Activated naive CD8-positive, alpha-beta T cell treated with anti-CD3 and anti-CD28 coated beads, Interleukin-2, amount 50 U/mL, for 24 hours (primary cell): ENCODE results near the gene NF1.
"Not testable (repeated sequence)": the region's sequence is repeated elsewhere in the genome, so short reads cannot be mapped to it uniquely, and the experiment has no call there.

Experiments used
- ATAC-seq: fragments of 150-1000 bp; cut with Tn5 transposase; one replicate; pipeline ENCODE4 v1.10.0; 2021
- DNase-seq: peaks from one replicate; pipeline ENCODE4 v3.0.0; 2021
- H3K27ac Mint-ChIP-seq: one replicate; pipeline ENCODE4 v1.8.0; 2021; ENCODE audit warnings: mild to moderate bottlenecking, mixed read lengths
- H3K27me3 Mint-ChIP-seq: one replicate; pipeline ENCODE4 v1.8.0; 2021; ENCODE audit warnings: mixed read lengths
- H3K36me3 Mint-ChIP-seq: one replicate; pipeline ENCODE4 v1.8.0; 2021; ENCODE audit warnings: low read depth, mixed read lengths
- H3K4me1 Mint-ChIP-seq: one replicate; pipeline ENCODE4 v1.8.0; 2021; ENCODE audit warnings: mixed read lengths
- H3K4me3 Mint-ChIP-seq: one replicate; pipeline ENCODE4 v1.8.0; 2021; ENCODE audit warnings: mild to moderate bottlenecking, moderate library complexity, mixed read lengths
- H3K9me3 Mint-ChIP-seq: one replicate; pipeline ENCODE4 v1.8.0; 2021; ENCODE audit warnings: mixed read lengths

NF1 gene

GRCh38 chr17:31260151-31260550, 165.4 kb downstream of the NF1 start:
- Mint-ChIP-seq H3K9me3 (no peaks in the 10 kb centered on the region), H3K36me3 (peaks cover 5% of the 10 kb centered on the region), H3K27ac (no peak overlapping the region), H3K4me1 (peaks cover 3% of the 10 kb centered on the region), H3K4me3 (no peak overlapping the region), H3K27me3 (no peaks in the 10 kb centered on the region)
- DNase-seq (no peak), ATAC-seq (no peak)

GRCh38 chr17:31261601-31262000, 166.8 kb downstream of the NF1 start:
- Mint-ChIP-seq H3K4me1 (peaks cover 6% of the 10 kb centered on the region), H3K27me3 (no peaks in the 10 kb centered on the region), H3K27ac (no peak overlapping the region), H3K9me3 (no peaks in the 10 kb centered on the region), H3K36me3 (peaks cover 16% of the 10 kb centered on the region), H3K4me3 (no peak overlapping the region)
- DNase-seq, result no peak
- ATAC-seq, result no peak

GRCh38 chr17:31262923-31263322, 168.1 kb downstream of the NF1 start:
- H3K4me1 Mint-ChIP-seq, H3K4me3 Mint-ChIP-seq, H3K9me3 Mint-ChIP-seq, DNase-seq, ATAC-seq, H3K27me3 Mint-ChIP-seq, H3K27ac Mint-ChIP-seq: not testable (repeated sequence)
- peaks cover 19% of the 10 kb centered on the region for H3K36me3 Mint-ChIP-seq

GRCh38 chr17:31266042-31266441, 171.3 kb downstream of the NF1 start:
- ATAC-seq (no peak), DNase-seq (no peak)
- Mint-ChIP-seq H3K9me3 (no peaks in the 10 kb centered on the region), H3K36me3 (peaks cover 22% of the 10 kb centered on the region), H3K4me1 (peaks cover 3% of the 10 kb centered on the region), H3K27ac (no peak overlapping the region), H3K4me3 (no peak overlapping the region), H3K27me3 (no peaks in the 10 kb centered on the region)

- H3K9me3 Mint-ChIP-seq, result no peaks in the 10 kb centered on the region
- no peaks in the 10 kb centered on the region for H3K27me3 Mint-ChIP-seq
- peaks cover 3% of the 10 kb centered on the region for H3K4me1 Mint-ChIP-seq
- no peak overlapping the region for H3K4me3 Mint-ChIP-seq
- DNase-seq (no peak), ATAC-seq (no peak)
- peaks cover 29% of the 10 kb centered on the region for H3K36me3 Mint-ChIP-seq
- no peak overlapping the region for H3K27ac Mint-ChIP-seq
Observed at GRCh38 chr17:31269036-31269577, 174.3 kb downstream of the NF1 start.

- Mint-ChIP-seq H3K27ac (no peak overlapping the region), H3K27me3 (no peaks in the 10 kb centered on the region), H3K36me3 (peaks cover 30% of the 10 kb centered on the region), H3K4me1 (peaks cover 3% of the 10 kb centered on the region), H3K4me3 (no peak overlapping the region), H3K9me3 (no peaks in the 10 kb centered on the region)
- DNase-seq (no peak), ATAC-seq (no peak)
Observed at GRCh38 chr17:31269578-31269983, 174.8 kb downstream of the NF1 start.

- H3K4me3 Mint-ChIP-seq, result no peak overlapping the region
- H3K4me1 Mint-ChIP-seq, result peaks cover 3% of the 10 kb centered on the region
- DNase-seq (no peak), ATAC-seq (no peak)
- H3K27ac Mint-ChIP-seq, result no peak overlapping the region
- no peaks in the 10 kb centered on the region for H3K27me3 Mint-ChIP-seq
- no peaks in the 10 kb centered on the region for H3K9me3 Mint-ChIP-seq
- H3K36me3 Mint-ChIP-seq, result peaks cover 27% of the 10 kb centered on the region
Observed at GRCh38 chr17:31272236-31272635, 177.5 kb downstream of the NF1 start.

- Mint-ChIP-seq H3K4me3 (no peak overlapping the region), H3K27ac (no peak overlapping the region), H3K4me1 (peaks cover 3% of the 10 kb centered on the region), H3K27me3 (no peaks in the 10 kb centered on the region), H3K9me3 (no peaks in the 10 kb centered on the region), H3K36me3 (peaks cover 25% of the 10 kb centered on the region)
- DNase-seq (no peak), ATAC-seq (no peak)
Observed at GRCh38 chr17:31272803-31273202, 178.0 kb downstream of the NF1 start.

GRCh38 chr17:31273516-31273915, 178.7 kb downstream of the NF1 start:
- H3K36me3 Mint-ChIP-seq, result peaks cover 26% of the 10 kb centered on the region
- no peak overlapping the region for H3K4me3 Mint-ChIP-seq
- H3K4me1 Mint-ChIP-seq, result peaks cover 3% of the 10 kb centered on the region
- no peaks in the 10 kb centered on the region for H3K27me3 Mint-ChIP-seq
- no peak overlapping the region for H3K27ac Mint-ChIP-seq
- ATAC-seq (no peak), DNase-seq (no peak)
- H3K9me3 Mint-ChIP-seq, result no peaks in the 10 kb centered on the region

GRCh38 chr17:31274252-31274651, 179.5 kb downstream of the NF1 start:
- ATAC-seq (no peak), DNase-seq (no peak)
- H3K27me3 Mint-ChIP-seq, result no peaks in the 10 kb centered on the region
- H3K4me1 Mint-ChIP-seq, result peaks cover 3% of the 10 kb centered on the region
- H3K36me3 Mint-ChIP-seq, result peaks cover 23% of the 10 kb centered on the region
- H3K27ac Mint-ChIP-seq, result no peak overlapping the region
- no peak overlapping the region for H3K4me3 Mint-ChIP-seq
- no peaks in the 10 kb centered on the region for H3K9me3 Mint-ChIP-seq

- Mint-ChIP-seq H3K27ac (no peak overlapping the region), H3K36me3 (peaks cover 23% of the 10 kb centered on the region)
Observed at GRCh38 chr17:31275116-31275515, 180.3 kb downstream of the NF1 start.

GRCh38 chr17:31279401-31279800, 184.6 kb downstream of the NF1 start:
- H3K9me3 Mint-ChIP-seq, result no peaks in the 10 kb centered on the region
- H3K27me3 Mint-ChIP-seq, result no peaks in the 10 kb centered on the region
- ATAC-seq, result no peak
- DNase-seq, result no peak
- no peak overlapping the region for H3K27ac Mint-ChIP-seq
- H3K4me1 Mint-ChIP-seq, result peaks cover 3% of the 10 kb centered on the region
- peaks cover 14% of the 10 kb centered on the region for H3K36me3 Mint-ChIP-seq
- H3K4me3 Mint-ChIP-seq, result no peak overlapping the region

More at GRCh38 chr17:31275116-31275515, 180.3 kb downstream of the NF1 start:
- Mint-ChIP-seq H3K4me3 (no peak overlapping the region), H3K27me3 (no peaks in the 10 kb centered on the region), H3K4me1 (peaks cover 3% of the 10 kb centered on the region), H3K9me3 (no peaks in the 10 kb centered on the region)
- ATAC-seq (no peak), DNase-seq (no peak)

- no peaks in the 10 kb centered on the region for H3K27me3 Mint-ChIP-seq
- DNase-seq (no peak), ATAC-seq (no peak)
- no peaks in the 10 kb centered on the region for H3K4me1 Mint-ChIP-seq
- H3K27ac Mint-ChIP-seq, result no peak overlapping the region
- H3K4me3 Mint-ChIP-seq, result no peak overlapping the region
- peaks cover 10% of the 10 kb centered on the region for H3K36me3 Mint-ChIP-seq
- no peaks in the 10 kb centered on the region for H3K9me3 Mint-ChIP-seq
Observed at GRCh38 chr17:31281061-31281460, 186.3 kb downstream of the NF1 start.

- H3K27me3 Mint-ChIP-seq, result no peaks in the 10 kb centered on the region
- no peak for DNase-seq
- no peaks in the 10 kb centered on the region for H3K9me3 Mint-ChIP-seq
- no peak for ATAC-seq
- H3K36me3 Mint-ChIP-seq, result peaks cover 9% of the 10 kb centered on the region
- H3K4me1 Mint-ChIP-seq, result peaks cover 12% of the 10 kb centered on the region
- H3K27ac Mint-ChIP-seq, result no peak overlapping the region
- H3K4me3 Mint-ChIP-seq, result no peak overlapping the region
Observed at GRCh38 chr17:31283841-31284240, 189.1 kb downstream of the NF1 start.

GRCh38 chr17:31286587-31286986, 191.8 kb downstream of the NF1 start:
- no peak overlapping the region for H3K4me3 Mint-ChIP-seq

GRCh38 chr17:31287932-31288331, 193.2 kb downstream of the NF1 start:
- H3K4me1 Mint-ChIP-seq, result peaks cover 21% of the 10 kb centered on the region
- H3K9me3 Mint-ChIP-seq, H3K27me3 Mint-ChIP-seq, H3K4me3 Mint-ChIP-seq, H3K27ac Mint-ChIP-seq, ATAC-seq, DNase-seq, H3K36me3 Mint-ChIP-seq: not testable (repeated sequence)

More at GRCh38 chr17:31286587-31286986, 191.8 kb downstream of the NF1 start:
- Mint-ChIP-seq H3K4me1 (peaks cover 21% of the 10 kb centered on the region), H3K36me3 (peaks cover 12% of the 10 kb centered on the region), H3K27ac (no peak overlapping the region), H3K27me3 (no peaks in the 10 kb centered on the region), H3K9me3 (no peaks in the 10 kb centered on the region)
- ATAC-seq (no peak), DNase-seq (no peak)
